NB4 (cell line): ENCODE data around the gene SEMA4A.

Source experiments
- DNase-seq: peaks from one replicate; pipeline ENCODE4 v3.0.0; 2010; ENCODE audit warnings: low read depth
- H3K4me3 ChIP-seq: one replicate; pipeline ENCODE4 v1.5.1; 2011; ENCODE audit warnings: mild to moderate bottlenecking, low read depth, low read length, moderate library complexity
- MYC ChIP-seq: IDR thresholded peaks from 2 replicates; pipeline ENCODE4 v1.6.1; 2011; ENCODE audit warnings: low read depth, low read length
- POLR2A ChIP-seq: IDR thresholded peaks from 2 replicates; pipeline ENCODE4 v1.6.1; 2011; ENCODE audit warnings: mild to moderate bottlenecking; ENCODE audit not compliant: insufficient read length; ENCODE audit errors: extremely low read depth
- TF ChIP-seq, protein P1 (sequence below): IDR thresholded peaks from one replicate; pipeline ENCODE4 v1.5.1; 2012; ENCODE audit warnings: low read depth, low read length
- TF ChIP-seq, protein P2 (sequence below): IDR thresholded peaks from 2 replicates; pipeline ENCODE4 v1.6.1; 2011; ENCODE audit warnings: low read depth, low read length

SEMA4A gene

DNA sequence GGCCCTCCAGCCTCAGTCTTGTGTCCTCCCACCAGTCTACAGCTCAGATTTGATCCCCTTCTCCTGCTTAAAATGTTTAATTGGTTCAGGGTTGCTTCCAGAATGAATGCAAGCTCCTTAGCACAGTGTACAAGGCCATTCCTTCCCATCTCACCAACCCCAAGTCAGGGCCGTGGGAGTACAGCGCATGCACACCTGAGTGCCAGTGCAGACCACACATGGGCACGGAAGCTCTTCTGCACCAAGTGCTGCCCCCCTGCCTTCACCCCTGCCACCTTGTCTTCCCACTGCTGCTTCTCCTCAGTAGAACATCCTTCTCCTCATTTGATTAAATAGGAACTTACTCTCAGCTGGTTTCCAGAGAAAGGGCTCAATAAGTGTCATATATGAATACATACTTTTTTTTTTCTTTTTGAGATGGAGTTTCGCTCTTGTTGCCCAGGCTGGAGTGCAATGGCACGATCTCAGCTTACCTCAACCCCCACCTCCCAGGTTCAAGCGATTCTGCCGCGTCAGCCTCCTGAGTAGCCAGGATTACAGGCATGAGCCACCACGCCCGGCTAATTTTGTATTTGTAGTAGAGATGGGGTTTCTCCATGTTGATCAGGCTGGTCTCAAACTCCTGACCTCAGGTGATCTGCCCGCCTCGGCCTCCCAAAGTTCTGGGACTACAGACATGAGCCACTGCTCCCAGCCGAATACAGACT, 68.8 kb downstream of the SEMA4A start:
- H3K4me3 ChIP-seq: no peak overlapping the region
- no peak for TF ChIP-seq POLR2A
- TF ChIP-seq, protein P1, sequence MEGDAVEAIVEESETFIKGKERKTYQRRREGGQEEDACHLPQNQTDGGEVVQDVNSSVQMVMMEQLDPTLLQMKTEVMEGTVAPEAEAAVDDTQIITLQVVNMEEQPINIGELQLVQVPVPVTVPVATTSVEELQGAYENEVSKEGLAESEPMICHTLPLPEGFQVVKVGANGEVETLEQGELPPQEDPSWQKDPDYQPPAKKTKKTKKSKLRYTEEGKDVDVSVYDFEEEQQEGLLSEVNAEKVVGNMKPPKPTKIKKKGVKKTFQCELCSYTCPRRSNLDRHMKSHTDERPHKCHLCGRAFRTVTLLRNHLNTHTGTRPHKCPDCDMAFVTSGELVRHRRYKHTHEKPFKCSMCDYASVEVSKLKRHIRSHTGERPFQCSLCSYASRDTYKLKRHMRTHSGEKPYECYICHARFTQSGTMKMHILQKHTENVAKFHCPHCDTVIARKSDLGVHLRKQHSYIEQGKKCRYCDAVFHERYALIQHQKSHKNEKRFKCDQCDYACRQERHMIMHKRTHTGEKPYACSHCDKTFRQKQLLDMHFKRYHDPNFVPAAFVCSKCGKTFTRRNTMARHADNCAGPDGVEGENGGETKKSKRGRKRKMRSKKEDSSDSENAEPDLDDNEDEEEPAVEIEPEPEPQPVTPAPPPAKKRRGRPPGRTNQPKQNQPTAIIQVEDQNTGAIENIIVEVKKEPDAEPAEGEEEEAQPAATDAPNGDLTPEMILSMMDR: no peak
- TF ChIP-seq, protein P2, sequence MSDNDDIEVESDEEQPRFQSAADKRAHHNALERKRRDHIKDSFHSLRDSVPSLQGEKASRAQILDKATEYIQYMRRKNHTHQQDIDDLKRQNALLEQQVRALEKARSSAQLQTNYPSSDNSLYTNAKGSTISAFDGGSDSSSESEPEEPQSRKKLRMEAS: no peak
- no peak for TF ChIP-seq MYC
- DNase-seq: no peak

DNA sequence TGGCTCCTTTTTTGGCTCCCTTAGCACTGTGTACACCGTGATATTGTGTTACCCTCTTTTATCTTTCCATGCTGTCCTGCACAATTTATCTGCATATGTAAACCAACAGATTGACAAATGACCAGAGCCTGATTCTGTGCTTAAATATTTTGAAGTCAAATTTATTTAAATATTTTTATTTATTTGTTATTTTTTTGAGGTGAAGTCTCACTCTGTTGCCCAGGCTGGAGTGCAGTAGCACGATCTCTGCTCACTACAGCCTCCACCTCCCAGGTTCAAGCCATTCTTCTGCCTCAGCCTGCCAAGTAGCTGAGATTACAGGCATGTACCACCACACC, 72.3 kb downstream of the SEMA4A start:
- TF ChIP-seq, protein P1: no peak
- no peak for TF ChIP-seq MYC
- no peak for TF ChIP-seq POLR2A
- TF ChIP-seq, protein P2: no peak
- no peak overlapping the region for H3K4me3 ChIP-seq
- DNase-seq: no peak

DNA sequence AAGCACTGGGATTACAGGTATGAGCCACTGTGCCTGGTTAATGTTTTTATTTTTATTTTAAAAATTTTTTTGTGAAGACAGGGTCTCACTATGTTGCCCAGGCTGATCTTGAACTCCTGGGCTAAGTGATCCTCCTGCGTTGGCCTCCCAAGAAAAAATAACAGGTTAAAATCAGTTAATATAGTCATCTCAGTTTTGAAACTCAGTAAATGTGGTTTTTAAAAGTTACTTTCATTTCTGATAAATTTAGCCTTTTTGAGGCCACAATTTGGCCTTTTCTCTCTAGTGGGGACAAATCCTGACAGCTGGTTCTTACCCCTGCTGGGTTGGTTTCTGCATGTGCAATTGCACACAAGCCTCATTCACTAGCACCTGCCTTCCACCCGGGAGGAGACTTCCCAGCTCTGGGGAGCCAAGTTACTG, 72.7 kb downstream of the SEMA4A start:
- DNase-seq: no peak
- TF ChIP-seq, protein P2: no peak
- TF ChIP-seq MYC (no peak), POLR2A (no peak)
- TF ChIP-seq, protein P1: no peak
- H3K4me3 ChIP-seq: no peak overlapping the region

DNA sequence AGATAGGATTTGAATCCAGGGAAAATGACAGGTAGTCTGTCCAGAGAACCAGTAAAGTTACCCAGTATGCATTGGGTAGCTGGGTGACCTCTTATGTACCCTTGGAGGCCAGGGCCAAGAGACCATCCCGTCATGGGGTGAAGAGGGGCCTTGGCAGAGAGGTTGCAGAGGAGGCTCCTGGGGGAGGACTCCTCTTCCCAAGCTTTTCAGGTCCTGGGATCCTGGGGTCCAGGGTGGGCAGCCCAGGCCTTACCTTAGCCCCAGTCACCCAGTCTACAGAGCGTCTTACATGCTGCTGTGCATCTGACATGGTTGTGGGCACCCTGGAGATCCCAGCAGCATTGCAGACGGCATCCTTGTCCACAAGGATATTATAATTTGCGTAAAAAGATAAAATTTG, 73.4 kb downstream of the SEMA4A start:
- DNase-seq: no peak
- TF ChIP-seq, protein P1: no peak
- TF ChIP-seq MYC (no peak), POLR2A (no peak)
- TF ChIP-seq, protein P2: no peak
- H3K4me3 ChIP-seq: no peak overlapping the region
